Choroid plexus epithelial cell (primary cell): Measurements from ENCODE around the gene DIAPH1.

Experiments used
- DNase-seq: peaks from one replicate; pipeline ENCODE4 v3.0.0-alpha.2; 2010; ENCODE audit warnings: low read depth
- H3K4me3 ChIP-seq: 2 replicates; pipeline ENCODE4 v1.5.1; 2011; ENCODE audit warnings: low read depth, mild to moderate bottlenecking, control low read depth, low read length, moderate library complexity
- TF ChIP-seq, protein P1 (sequence below): conservative IDR thresholded peaks from 2 replicates; pipeline ENCODE4 v1.5.1; 2011; ENCODE audit warnings: low read depth, mild to moderate bottlenecking, control low read depth, inconsistent platforms, low read length, moderate library complexity

Gene DIAPH1

GRCh38 chr5:141623611-141624010 is 4.8 kb upstream of the DIAPH1 start:
- TF ChIP-seq, protein P1, sequence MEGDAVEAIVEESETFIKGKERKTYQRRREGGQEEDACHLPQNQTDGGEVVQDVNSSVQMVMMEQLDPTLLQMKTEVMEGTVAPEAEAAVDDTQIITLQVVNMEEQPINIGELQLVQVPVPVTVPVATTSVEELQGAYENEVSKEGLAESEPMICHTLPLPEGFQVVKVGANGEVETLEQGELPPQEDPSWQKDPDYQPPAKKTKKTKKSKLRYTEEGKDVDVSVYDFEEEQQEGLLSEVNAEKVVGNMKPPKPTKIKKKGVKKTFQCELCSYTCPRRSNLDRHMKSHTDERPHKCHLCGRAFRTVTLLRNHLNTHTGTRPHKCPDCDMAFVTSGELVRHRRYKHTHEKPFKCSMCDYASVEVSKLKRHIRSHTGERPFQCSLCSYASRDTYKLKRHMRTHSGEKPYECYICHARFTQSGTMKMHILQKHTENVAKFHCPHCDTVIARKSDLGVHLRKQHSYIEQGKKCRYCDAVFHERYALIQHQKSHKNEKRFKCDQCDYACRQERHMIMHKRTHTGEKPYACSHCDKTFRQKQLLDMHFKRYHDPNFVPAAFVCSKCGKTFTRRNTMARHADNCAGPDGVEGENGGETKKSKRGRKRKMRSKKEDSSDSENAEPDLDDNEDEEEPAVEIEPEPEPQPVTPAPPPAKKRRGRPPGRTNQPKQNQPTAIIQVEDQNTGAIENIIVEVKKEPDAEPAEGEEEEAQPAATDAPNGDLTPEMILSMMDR = no peak
- H3K4me3 ChIP-seq = no peak overlapping the region
- no peak for DNase-seq

GRCh38 chr5:141623186-141623585 is 4.4 kb upstream of the DIAPH1 start:
- TF ChIP-seq, protein P1 = no peak
- DNase-seq = peak; percentile 65
- no peak overlapping the region for H3K4me3 ChIP-seq

GRCh38 chr5:141618030-141618803 is 583 bp downstream of the DIAPH1 start:
- DNase-seq = no peak
- H3K4me3 ChIP-seq = peak overlapping the region; percentile 84
- TF ChIP-seq, protein P1 = no peak

GRCh38 chr5:141617682-141618029 is 1.1 kb downstream of the DIAPH1 start:
- DNase-seq = no peak
- TF ChIP-seq, protein P1 = no peak
- peak overlapping the region; percentile 84 for H3K4me3 ChIP-seq

DNA sequence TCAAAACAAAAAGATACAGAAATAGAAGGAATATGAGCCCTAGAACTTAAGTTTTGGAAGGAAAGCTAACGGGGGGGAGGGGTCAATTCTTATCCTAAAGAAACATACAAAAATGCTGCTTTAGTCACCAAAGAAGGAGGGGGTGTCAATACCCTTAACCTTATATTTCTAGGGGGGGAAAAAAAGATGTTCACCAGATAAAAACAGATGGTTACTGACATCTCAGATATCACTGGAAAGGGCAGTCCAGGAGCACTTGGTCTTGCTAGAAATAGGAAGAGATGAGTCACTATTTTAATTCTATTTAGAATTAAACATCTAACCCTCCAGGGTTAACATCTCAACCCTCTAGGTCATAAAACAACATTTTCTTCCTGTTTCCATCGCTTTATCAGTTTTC is 1.7 kb downstream of the DIAPH1 start:
- DNase-seq = no peak
- TF ChIP-seq, protein P1 = no peak
- peak overlapping the region; percentile 84 for H3K4me3 ChIP-seq

DNA sequence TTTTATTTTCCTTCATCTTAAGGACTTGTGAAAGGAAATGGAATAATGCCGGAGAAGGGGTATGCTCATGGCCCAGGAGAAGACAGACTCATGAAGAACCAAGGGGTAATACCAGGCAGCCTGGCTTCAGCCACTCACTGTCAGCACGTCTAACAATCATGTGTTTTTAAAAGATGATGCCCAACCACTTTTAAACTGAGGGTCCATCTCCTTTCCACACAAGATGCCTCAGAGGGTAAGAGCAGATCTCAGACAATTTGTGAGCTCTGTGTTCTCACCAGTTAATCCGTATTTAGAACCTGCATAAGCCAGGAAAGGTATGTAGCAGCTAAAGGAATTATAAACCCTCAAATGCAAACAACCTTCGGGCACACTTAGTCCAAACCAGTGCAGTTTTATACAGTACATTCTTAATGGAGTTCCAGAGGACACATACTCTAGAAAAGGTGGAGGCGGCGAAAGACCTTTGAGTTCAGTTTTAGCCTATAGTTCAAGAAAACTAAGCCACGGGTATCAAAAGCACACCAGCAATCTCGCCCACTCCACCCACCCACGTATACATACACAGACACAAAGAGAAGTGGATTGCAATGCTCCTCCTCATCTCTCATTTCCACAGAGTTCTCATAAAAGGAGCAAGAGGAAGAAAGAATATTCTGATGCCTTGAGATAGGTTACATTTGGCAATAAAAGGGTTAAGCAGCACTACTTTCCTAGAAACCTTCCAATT is 2.6 kb downstream of the DIAPH1 start:
- H3K4me3 ChIP-seq = no peak overlapping the region
- no peak for DNase-seq
- TF ChIP-seq, protein P1 = no peak
